ENCODE data around the gene NAIF1. TPM values are rescaled to one million over a fixed set of nuclear protein-coding genes. Genes with fewer than 3 reads are reported as not detected.

NAIF1 gene
- total and polyA plus RNA-seq, 2 experiments from 2014 or later, result 4.9 to 5.5 TPM

GRCh38 chr9:128022886-128023285 lies 44.2 kb downstream of the NAIF1 start:
- Mint-ChIP-seq H3K27me3 (ENCODE audit: insufficient read depth, low read depth, poor library complexity) (peaks cover 8% of the 10 kb centered on the region), H3K4me3 (no peak overlapping the region), H3K4me1 (peaks cover 4% of the 10 kb centered on the region; the same call in 2 of the 3 replicates), H3K27ac (no peak overlapping the region), H3K9me3 (no peaks in the 10 kb centered on the region; the same call in 2 of the 3 replicates), H3K36me3 (ENCODE audit: low read depth) (no peaks in the 10 kb centered on the region)
- Histone ChIP-seq H3K9me2 (ENCODE audit: insufficient read depth) (no peaks in the 10 kb centered on the region), H3K27ac (ENCODE audit: low read depth) (no peak overlapping the region), H3K4me1 (ENCODE audit: insufficient read depth) (no peaks in the 10 kb centered on the region), H3F3A (replicated peaks; ENCODE audit: low read depth) (no peaks in the 10 kb centered on the region), H3K36me3 (ENCODE audit: insufficient read depth) (no peaks in the 10 kb centered on the region), H3K27me3 (ENCODE audit: insufficient read depth) (no peaks in the 10 kb centered on the region), H3K4me3 (no peak overlapping the region), H3K79me2 (replicated peaks; ENCODE audit: insufficient read depth) (no peaks in the 10 kb centered on the region), H2AFZ (no peak overlapping the region), H3K4me2 (no peak overlapping the region), H4K20me1 (replicated peaks; ENCODE audit: insufficient read depth) (no peaks in the 10 kb centered on the region)
- DNase-seq (ENCODE audit: low spot score) (no peak), ATAC-seq (no peak)
- TF ChIP-seq ZNF331 (CRISPR knock-in tag; IDR thresholded peaks at IDR 0.05; ENCODE audit: low read depth) (no peak), ETS1 (IDR thresholded peaks at IDR 0.05) (no peak), EZH2phosphoT487 (IDR thresholded peaks at IDR 0.05; ENCODE audit: unreplicated experiment) (no peak), NANOG (IDR thresholded peaks at IDR 0.05; ENCODE audit: borderline replicate concordance) (no peak), CTCF (conservative IDR thresholded peaks at IDR 0.05; ENCODE audit: low read depth in 2 of 2) (no peak), ZNF114 (CRISPR knock-in tag; IDR thresholded peaks at IDR 0.05) (no peak), CREB1 (CRISPR knock-in tag; IDR thresholded peaks at IDR 0.05; ENCODE audit: low read depth) (no peak), POLR2AphosphoS5 (IDR thresholded peaks at IDR 0.05; ENCODE audit: low read depth) (no peak), JUNB (IDR thresholded peaks at IDR 0.05; ENCODE audit: unreplicated experiment) (no peak), EZH2 (IDR thresholded peaks at IDR 0.05; ENCODE audit: low read depth, unreplicated experiment) (no peak), STAT1 (IDR thresholded peaks at IDR 0.05; ENCODE audit: unreplicated experiment) (no peak), ZNF462 (CRISPR knock-in tag; IDR thresholded peaks at IDR 0.05) (no peak), REST (IDR thresholded peaks at IDR 0.05; ENCODE audit: unreplicated experiment) (no peak)

Measured in GM23338 (cell line).